Subcutaneous abdominal adipose tissue (tissue), 5 donors: ENCODE results near the gene IRF7.

ENCODE experiments used
- H3K27ac ChIP-seq: one replicate; pipeline ENCODE4 v1.7.0; 2013; ENCODE audit warnings: low read depth, mild to moderate bottlenecking, inconsistent platforms, low read length, moderate library complexity
- H3K27me3 ChIP-seq, 5 donors: one replicate each; pipeline ENCODE4 v1.7.0; 2013; ENCODE audit warnings: low read length in 5 of 5, inconsistent platforms in 1 of 5; ENCODE audit not compliant: control insufficient read depth in 5 of 5, insufficient read depth in 4 of 5
- H3K36me3 ChIP-seq, 5 donors: one replicate each; pipeline ENCODE4 v1.7.0; 2013; ENCODE audit warnings: low read length in 5 of 5; ENCODE audit not compliant: control insufficient read depth in 5 of 5, insufficient read depth in 5 of 5
- H3K4me1 ChIP-seq, 5 donors: one replicate each; pipeline ENCODE4 v1.7.0; 2013; ENCODE audit warnings: low read length in 5 of 5, mild to moderate bottlenecking in 3 of 5, moderate library complexity in 1 of 5; ENCODE audit not compliant: control insufficient read depth in 5 of 5, insufficient read depth in 5 of 5
- H3K4me3 ChIP-seq, 5 donors: one replicate each; pipeline ENCODE4 v1.7.0; 2013; ENCODE audit warnings: low read length in 5 of 5, low read depth in 1 of 5
- H3K9ac ChIP-seq, 5 donors: one replicate each; pipeline ENCODE4 v1.7.0; 2013; ENCODE audit warnings: low read length in 5 of 5, mild to moderate bottlenecking in 4 of 5, moderate library complexity in 3 of 5
- H3K9me3 ChIP-seq, 5 donors: one replicate each; pipeline ENCODE4 v1.7.0; 2013; ENCODE audit warnings: low read length in 5 of 5; ENCODE audit not compliant: control insufficient read depth in 5 of 5
- donor health status: healthy.
- donor health status: healthy.
- donor health status: healthy.
- donor health status: healthy.
- donor health status: healthy.

The IRF7 gene

DNA sequence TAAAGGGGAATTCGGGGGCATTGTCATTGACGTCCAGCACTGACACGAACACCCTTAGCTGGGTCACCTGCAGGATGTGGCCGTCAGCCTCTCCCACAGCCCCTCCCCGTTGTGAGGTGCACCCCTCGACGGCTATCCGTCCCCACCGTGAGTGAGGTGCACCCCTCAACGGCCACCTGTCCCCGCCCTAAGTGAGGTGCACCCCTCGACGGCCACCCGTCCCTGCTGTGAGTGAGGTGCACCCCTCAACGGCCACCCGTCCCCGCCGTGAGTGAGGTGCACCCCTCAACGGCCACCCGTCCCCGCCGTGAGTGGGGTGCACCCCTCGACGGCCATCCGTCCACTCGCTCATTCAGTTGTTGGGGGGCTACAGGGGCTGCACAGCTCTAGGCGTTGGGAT is 6.1 kb upstream of the IRF7 start:
- Histone ChIP-seq H3K27me3 (peaks cover 18 to 25% (median 19%) of the 10 kb centered on the region in 5 donors), H3K27ac (no peak overlapping the region), H3K4me3 (no peak overlapping the region), H3K9me3 (no peaks in the 10 kb centered on the region), H3K4me1 (peaks cover 0 to 5% (median 2%) of the 10 kb centered on the region in 5 donors), H3K9ac (no peak overlapping the region), H3K36me3 (peaks cover 0 to 9% (median 2%) of the 10 kb centered on the region in 5 donors)

DNA sequence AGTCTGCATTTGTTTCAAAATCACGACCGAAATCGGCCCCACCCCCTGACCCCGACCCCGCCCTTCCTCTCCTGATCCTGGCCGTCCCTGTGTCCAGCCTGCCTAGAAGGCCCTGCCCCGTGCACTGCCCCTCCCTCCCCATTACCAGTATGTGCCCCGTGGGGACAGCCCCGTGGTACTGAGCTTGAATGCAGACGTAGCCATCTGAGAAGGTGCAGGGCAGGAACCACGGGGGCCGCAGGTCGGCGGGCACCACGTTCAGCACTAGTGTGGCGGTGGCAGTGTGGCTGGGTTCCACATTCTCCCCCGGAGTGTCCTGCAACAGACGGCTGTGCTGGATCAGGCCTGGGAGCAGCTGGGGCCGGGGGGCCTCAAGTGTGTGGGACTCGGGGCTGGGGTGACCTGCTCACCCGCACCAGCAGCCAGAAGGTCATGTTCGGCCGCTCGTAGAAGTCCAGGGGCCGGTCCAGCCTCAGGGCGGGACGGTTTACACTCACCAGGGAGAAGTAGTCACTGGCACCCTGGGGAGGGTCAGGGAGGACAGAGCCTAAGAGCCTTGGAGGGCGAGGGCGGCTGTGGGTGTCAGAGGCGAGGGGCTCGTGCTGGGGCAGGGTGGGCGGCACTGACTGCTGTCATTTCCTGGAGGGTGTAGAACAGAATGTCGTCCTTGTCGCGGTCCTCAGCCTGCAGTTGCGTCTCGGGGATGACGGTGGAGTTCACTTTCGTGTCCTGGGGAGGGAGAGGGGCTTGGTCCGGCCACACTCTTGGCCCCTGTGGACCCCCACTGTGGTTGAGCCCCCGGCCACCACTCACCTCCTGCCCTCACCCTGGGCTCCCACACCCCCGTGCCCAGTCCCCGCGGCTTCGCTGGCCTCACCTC is 5.4 kb upstream of the IRF7 start:
- Histone ChIP-seq H3K27ac (no peak overlapping the region), H3K9ac (no peak overlapping the region), H3K4me3 (no peak overlapping the region), H3K4me1 (peaks cover 0 to 10% (median 6%) of the 10 kb centered on the region in 5 donors), H3K36me3 (peaks cover 0 to 9% (median 2%) of the 10 kb centered on the region in 5 donors), H3K9me3 (no peaks in the 10 kb centered on the region), H3K27me3 (peaks cover 17 to 20% (median 18%) of the 10 kb centered on the region in 5 donors)

GRCh38 chr11:620201-620600 is 4.5 kb upstream of the IRF7 start:
- Histone ChIP-seq H3K36me3 (peaks cover 0 to 9% (median 2%) of the 10 kb centered on the region in 5 donors), H3K27me3 (peaks cover 8 to 15% (median 10%) of the 10 kb centered on the region in 5 donors), H3K9me3 (no peaks in the 10 kb centered on the region), H3K4me1 (peaks cover 0 to 16% (median 12%) of the 10 kb centered on the region in 5 donors), H3K9ac (no peak overlapping the region), H3K4me3 (no peak overlapping the region), H3K27ac (no peak overlapping the region)

DNA sequence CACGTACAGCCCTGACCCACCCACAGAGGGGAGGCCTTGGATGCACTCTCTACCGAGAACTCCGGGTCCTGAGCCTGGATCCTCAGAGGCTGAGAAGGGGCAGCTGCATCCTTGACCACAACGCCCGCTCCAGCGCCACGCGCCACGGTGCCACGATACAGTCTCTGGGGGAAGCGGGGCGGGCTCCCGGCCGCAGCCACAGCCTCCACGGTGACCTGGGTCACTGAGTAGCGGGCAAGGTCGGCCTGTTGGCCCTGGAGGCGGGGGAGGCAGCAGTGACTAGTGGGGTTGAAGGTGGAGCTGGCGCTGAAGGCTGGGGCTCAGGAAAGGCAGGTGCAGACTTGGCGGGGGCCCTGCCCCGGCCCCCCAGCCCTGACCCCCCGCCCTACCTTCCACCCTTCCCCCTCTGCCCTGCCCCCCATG is 3.9 kb upstream of the IRF7 start:
- Histone ChIP-seq H3K9me3 (no peaks in the 10 kb centered on the region), H3K27me3 (peaks cover 4 to 10% (median 6%) of the 10 kb centered on the region in 5 donors), H3K4me1 (peaks cover 0 to 21% (median 17%) of the 10 kb centered on the region in 5 donors), H3K27ac (no peak overlapping the region), H3K9ac (no peak overlapping the region), H3K36me3 (peaks cover 0 to 9% (median 2%) of the 10 kb centered on the region in 5 donors), H3K4me3 (no peak overlapping the region)

GRCh38 chr11:618856-619627 is 3.3 kb upstream of the IRF7 start:
- H3K9me3 ChIP-seq = no peaks in the 10 kb centered on the region
- no peak overlapping the region for H3K4me3 ChIP-seq
- H3K27me3 ChIP-seq = peaks cover 0 to 5% (median 1%) of the 10 kb centered on the region in 5 donors
- H3K4me1 ChIP-seq = peaks cover 0 to 27% (median 23%) of the 10 kb centered on the region in 5 donors
- H3K9ac ChIP-seq = no peak overlapping the region
- peaks cover 0 to 14% (median 2%) of the 10 kb centered on the region in 5 donors for H3K36me3 ChIP-seq
- H3K27ac ChIP-seq = no peak overlapping the region

DNA sequence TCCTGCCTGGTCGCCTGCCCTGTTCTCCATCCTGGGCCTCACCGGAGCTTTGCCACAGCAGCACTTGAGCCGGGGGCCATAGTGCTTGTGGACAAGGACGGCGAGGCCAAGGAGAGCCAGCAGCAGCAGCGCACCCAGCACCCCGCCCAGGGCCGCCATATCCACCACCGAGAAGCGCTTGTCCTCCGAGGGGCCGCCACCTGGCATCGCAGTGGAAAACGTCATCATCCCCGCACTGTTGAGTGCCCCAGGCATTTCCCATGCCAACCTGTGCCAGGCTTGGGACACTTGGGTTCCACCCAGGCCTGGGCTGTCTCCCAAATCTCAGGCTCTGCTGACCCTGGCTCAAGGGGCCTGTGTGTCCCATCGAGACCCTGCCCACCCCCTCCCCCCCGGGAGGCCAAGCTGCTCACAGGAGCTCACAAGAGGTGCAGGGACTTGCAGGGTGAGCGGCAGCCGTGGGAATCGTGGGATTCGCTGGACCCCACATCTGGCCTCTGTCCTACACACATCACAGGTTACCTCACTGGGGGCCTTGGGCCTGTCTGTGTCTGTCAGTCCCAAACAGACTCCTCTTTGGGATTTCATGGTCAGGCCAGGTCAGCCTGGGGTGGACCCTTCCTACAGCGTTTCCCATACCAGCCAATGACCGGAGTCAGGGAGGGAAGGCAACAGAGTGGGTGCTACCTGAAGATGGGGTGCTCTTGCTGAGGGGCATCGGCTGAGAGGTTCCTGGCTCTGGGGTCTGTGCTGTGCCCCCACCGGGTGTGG is 2.3 kb upstream of the IRF7 start:
- Histone ChIP-seq H3K27ac (no peak overlapping the region), H3K36me3 (peaks cover 0 to 17% (median 6%) of the 10 kb centered on the region in 5 donors), H3K27me3 (peaks cover 0 to 3% (median 0%) of the 10 kb centered on the region in 5 donors), H3K4me1 (peaks cover 0 to 32% (median 23%) of the 10 kb centered on the region in 5 donors), H3K4me3 (no peak overlapping the region), H3K9me3 (no peaks in the 10 kb centered on the region), H3K9ac (no peak overlapping the region)

GRCh38 chr11:617199-617911 is 1.6 kb upstream of the IRF7 start:
- no peak overlapping the region for H3K4me3 ChIP-seq
- peaks cover 0 to 32% (median 23%) of the 10 kb centered on the region in 5 donors for H3K4me1 ChIP-seq
- H3K9ac ChIP-seq = no peak overlapping the region
- H3K36me3 ChIP-seq = peaks cover 0 to 24% (median 13%) of the 10 kb centered on the region in 5 donors
- no peaks in the 10 kb centered on the region for H3K9me3 ChIP-seq
- H3K27ac ChIP-seq = no peak overlapping the region
- peaks cover 0 to 3% (median 0%) of the 10 kb centered on the region in 5 donors for H3K27me3 ChIP-seq

- peaks cover 0 to 3% (median 0%) of the 10 kb centered on the region in 5 donors for H3K27me3 ChIP-seq
- H3K36me3 ChIP-seq = peaks cover 0 to 29% (median 21%) of the 10 kb centered on the region in 5 donors
- H3K9me3 ChIP-seq = no peaks in the 10 kb centered on the region
- peak overlapping the region; percentile 86 for H3K27ac ChIP-seq
- peak overlapping the region in 4 of 5 donors; percentile 42 to 95 (median 92) for H3K4me3 ChIP-seq
- peaks cover 0 to 32% (median 23%) of the 10 kb centered on the region in 5 donors for H3K4me1 ChIP-seq
- H3K9ac ChIP-seq = no peak overlapping the region
These were observed 809 bp upstream of the IRF7 start for GRCh38 chr11:616320-617198.
